Liver (tissue), 3 donors: ENCODE data around the gene FBXO10.

ENCODE experiments used
- CTCF ChIP-seq: fragments of 150-350 bp; IDR thresholded peaks from 2 replicates; pipeline ENCODE4 v1.5.1; 2017; ENCODE audit warnings: improper control_type of control experiment, low read depth, low read length; ENCODE audit not compliant: missing input control
- GABPA ChIP-seq, 2 donors: IDR thresholded peaks in 1 of 2; conservative IDR thresholded peaks in 1 of 2; 2 replicates each; pipeline ENCODE4 v1.6.1; 2016; ENCODE audit warnings: antibody characterized with exemption in 2 of 2, mild to moderate bottlenecking in 1 of 2, moderate library complexity in 1 of 2
- RAD21 ChIP-seq, 2 donors: IDR thresholded peaks; 2 replicates each; pipeline ENCODE4 v1.6.1; 2016; ENCODE audit warnings: antibody characterized with exemption in 2 of 2, mild to moderate bottlenecking in 2 of 2
- SP1 ChIP-seq: IDR thresholded peaks from 2 replicates; pipeline ENCODE4 v1.6.1; 2018; ENCODE audit warnings: antibody characterized with exemption, mild to moderate bottlenecking
- donor health status: healthy.
- donor health status: healthy.

- TF ChIP-seq CTCF (no peak), SP1 (no peak), GABPA (IDR thresholded peaks at IDR 0.05 in 1 of 2, conservative IDR thresholded peaks at IDR 0.05 in 1 of 2) (no peak), RAD21 (IDR thresholded peaks at IDR 0.05) (no peak)
Observed at GRCh38 chr9:37575511-37575914, 667 bp downstream of the FBXO10 start.
